Natural killer cell (primary cell): ENCODE data around the gene FAN1. TPM values are rescaled to one million over a fixed set of nuclear protein-coding genes. Genes with fewer than 3 reads are reported as not detected.

Source experiments
- ATAC-seq, 3 donors: fragments of 150-1000 bp in 2 of 3; fragments of 200-7000 bp in 1 of 3; cut with Tn5 transposase; 1 replicate in 1 of 3; 2 replicates in 2 of 3; pipeline ENCODE4 v1.10.0; 2021; ENCODE audit warnings: mild to moderate bottlenecking in 2 of 3, moderate library complexity in 2 of 3
- DNase-seq, 2 donors: peaks; one replicate each; pipeline versions ENCODE4 v3.0.0 to v3.0.0-alpha.2; 2013 to 2021; ENCODE audit warnings: mixed read lengths in 1 of 2
- H3K27ac ChIP-seq: one replicate; pipeline ENCODE4 v1.5.1; 2013; ENCODE audit warnings: mild to moderate bottlenecking, low read length
- H3K27me3 ChIP-seq: one replicate; pipeline ENCODE4 v1.6.1; 2013; ENCODE audit warnings: low read length; ENCODE audit not compliant: control insufficient read depth, insufficient read depth
- H3K36me3 ChIP-seq: one replicate; pipeline ENCODE4 v1.6.1; 2013; ENCODE audit warnings: low read length; ENCODE audit not compliant: control insufficient read depth, insufficient read depth
- H3K4me1 ChIP-seq: one replicate; pipeline ENCODE4 v1.6.1; 2013; ENCODE audit warnings: low read length; ENCODE audit not compliant: control insufficient read depth, insufficient read depth
- H3K4me3 ChIP-seq: one replicate; pipeline ENCODE4 v1.5.1; 2013; ENCODE audit warnings: low read length
- H3K9me3 ChIP-seq: one replicate; pipeline ENCODE4 v1.6.1; 2013; ENCODE audit warnings: low read length; ENCODE audit not compliant: control insufficient read depth, insufficient read depth
- H3K27ac Mint-ChIP-seq, 2 donors: one replicate each; pipeline ENCODE4 v1.8.0; 2022; ENCODE audit warnings: mild to moderate bottlenecking in 2 of 2, mixed read lengths in 2 of 2, moderate library complexity in 1 of 2
- H3K27me3 Mint-ChIP-seq, 2 donors: one replicate each; pipeline ENCODE4 v1.8.0; 2022; ENCODE audit warnings: low read depth in 2 of 2, mixed read lengths in 2 of 2
- H3K36me3 Mint-ChIP-seq: one replicate; pipeline ENCODE4 v1.8.0; 2022; ENCODE audit warnings: mixed read lengths
- H3K4me1 Mint-ChIP-seq, 2 donors: one replicate each; pipeline ENCODE4 v1.8.0; 2022; ENCODE audit warnings: mixed read lengths in 2 of 2
- H3K4me3 Mint-ChIP-seq: one replicate; pipeline ENCODE4 v1.8.0; 2022; ENCODE audit warnings: mild to moderate bottlenecking, moderate library complexity, mixed read lengths
- H3K9me3 Mint-ChIP-seq, 2 donors: one replicate each; pipeline ENCODE4 v1.8.0; 2022; ENCODE audit warnings: mixed read lengths in 2 of 2
- WGBS: methylation state at CpG from one replicate; pipeline ENCODE4 v1.1.7; 2013; ENCODE audit warnings: missing lambda C conversion rate; ENCODE audit not compliant: insufficient coverage; 5-methylcytosine and 5-hydroxymethylcytosine counted together
- intact Hi-C: fragments of 100-400 bp; cut with micrococcal nuclease; formaldehyde crosslinking; loops from one replicate; pipeline ENCODE4 v1.14.2; 2022
- total RNA-seq, 4 donors: library from RNA; stranded (reverse); fragments of 120-200 nt in 1 of 4; gene quantifications; one replicate each; pipeline versions ENCODE4 v1.2.3 to v1.2.4, GENCODE V29; 2013 to 2022
- TF ChIP-seq, protein P1 (sequence below): fragments of 200-600 bp; IDR thresholded peaks from one replicate; pipeline ENCODE4 v1.8.0; 2022; ENCODE audit warnings: antibody characterized with exemption

The FAN1 gene
- total RNA-seq, 3 donors from 2014 or later (not counting 1 experiment from before 2014, with no cell fraction given): 9.1 to 18.8 (median 15.3) TPM

DNA sequence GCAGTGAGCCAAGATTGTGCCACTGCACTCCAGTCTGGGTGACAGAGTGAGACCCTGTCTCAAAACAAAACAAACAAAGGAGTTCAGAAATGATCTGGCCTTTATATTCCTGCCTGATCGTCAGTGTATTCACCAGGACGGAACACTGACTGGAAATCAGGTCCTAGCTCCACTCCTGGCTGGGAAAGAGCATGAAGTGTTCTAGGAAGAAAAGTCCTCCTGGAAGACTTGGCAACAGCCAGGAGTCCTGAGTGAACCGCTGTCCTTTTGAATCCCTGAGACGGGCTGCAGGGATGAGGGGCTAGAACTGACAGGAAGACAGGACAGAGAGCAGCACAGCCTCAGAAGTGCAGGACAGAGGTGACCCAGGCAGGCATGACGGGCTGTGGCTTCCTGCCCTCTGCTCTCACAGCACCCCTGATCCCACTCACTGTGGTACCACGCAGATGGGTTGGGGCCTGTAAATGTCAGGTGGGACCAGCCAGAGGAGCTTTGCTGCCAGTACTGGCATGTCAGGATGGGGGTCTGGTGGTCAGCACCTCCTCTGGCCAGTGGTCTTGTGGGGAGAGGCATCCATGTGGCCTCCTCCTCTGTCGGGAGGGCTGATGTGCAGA lies 23.5 kb downstream of the FAN1 start:
- Histone ChIP-seq H3K27ac (no peak overlapping the region), H3K36me3 (peaks cover 60% of the 10 kb centered on the region), H3K9me3 (no peaks in the 10 kb centered on the region), H3K27me3 (no peaks in the 10 kb centered on the region), H3K4me1 (no peaks in the 10 kb centered on the region), H3K4me3 (no peak overlapping the region)
- Mint-ChIP-seq H3K4me3 (no peak overlapping the region), H3K36me3 (peaks cover 23% of the 10 kb centered on the region), H3K27ac (no peak overlapping the region), H3K4me1 (no peaks in the 10 kb centered on the region), H3K27me3 (no peaks in the 10 kb centered on the region), H3K9me3 (no peaks in the 10 kb centered on the region)
- no peak for ATAC-seq
- intact Hi-C loops: loop anchor here (5.0 kb wide), 1 partner anchor 480 kb away; no protein-coding TSS in a partner anchor
- no peak for DNase-seq
- TF ChIP-seq, protein P1, sequence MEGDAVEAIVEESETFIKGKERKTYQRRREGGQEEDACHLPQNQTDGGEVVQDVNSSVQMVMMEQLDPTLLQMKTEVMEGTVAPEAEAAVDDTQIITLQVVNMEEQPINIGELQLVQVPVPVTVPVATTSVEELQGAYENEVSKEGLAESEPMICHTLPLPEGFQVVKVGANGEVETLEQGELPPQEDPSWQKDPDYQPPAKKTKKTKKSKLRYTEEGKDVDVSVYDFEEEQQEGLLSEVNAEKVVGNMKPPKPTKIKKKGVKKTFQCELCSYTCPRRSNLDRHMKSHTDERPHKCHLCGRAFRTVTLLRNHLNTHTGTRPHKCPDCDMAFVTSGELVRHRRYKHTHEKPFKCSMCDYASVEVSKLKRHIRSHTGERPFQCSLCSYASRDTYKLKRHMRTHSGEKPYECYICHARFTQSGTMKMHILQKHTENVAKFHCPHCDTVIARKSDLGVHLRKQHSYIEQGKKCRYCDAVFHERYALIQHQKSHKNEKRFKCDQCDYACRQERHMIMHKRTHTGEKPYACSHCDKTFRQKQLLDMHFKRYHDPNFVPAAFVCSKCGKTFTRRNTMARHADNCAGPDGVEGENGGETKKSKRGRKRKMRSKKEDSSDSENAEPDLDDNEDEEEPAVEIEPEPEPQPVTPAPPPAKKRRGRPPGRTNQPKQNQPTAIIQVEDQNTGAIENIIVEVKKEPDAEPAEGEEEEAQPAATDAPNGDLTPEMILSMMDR: no peak
- 92% methylated on average over 7 of the region's 7 CpGs for WGBS

DNA sequence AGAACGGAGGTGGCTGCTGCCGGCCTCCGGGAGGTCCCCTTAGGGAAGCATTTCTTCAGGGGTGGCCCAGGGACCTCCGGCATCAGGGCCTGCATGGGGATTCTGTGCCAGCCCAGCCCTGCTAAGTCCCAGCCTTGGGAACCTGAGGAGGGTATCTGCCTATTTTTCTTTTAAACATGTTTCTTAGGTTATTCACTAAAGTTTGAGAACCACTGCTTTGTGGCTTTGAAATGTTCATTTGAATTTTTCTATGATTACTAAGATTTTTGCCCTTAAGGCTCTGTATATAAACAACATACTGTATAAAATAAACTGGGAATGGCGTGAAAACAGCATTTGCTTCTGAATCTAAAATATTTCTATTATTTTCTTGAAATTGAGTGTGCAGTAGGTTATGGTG lies 24.4 kb downstream of the FAN1 start:
- no peak overlapping the region for H3K4me3 Mint-ChIP-seq
- H3K4me1 Mint-ChIP-seq: peaks cover under 1 to 2% of the 10 kb centered on the region in 2 donors
- no peaks in the 10 kb centered on the region for H3K9me3 ChIP-seq
- ATAC-seq (no peak), DNase-seq (no peak)
- H3K27me3 Mint-ChIP-seq: no peaks in the 10 kb centered on the region
- intact Hi-C loops: loop anchor here (5.0 kb wide), 1 partner anchor 479 kb away; no protein-coding TSS in a partner anchor
- H3K27ac Mint-ChIP-seq: no peak overlapping the region
- no peaks in the 10 kb centered on the region for H3K4me1 ChIP-seq
- H3K9me3 Mint-ChIP-seq: no peaks in the 10 kb centered on the region
- H3K36me3 Mint-ChIP-seq: peaks cover 23% of the 10 kb centered on the region
- no peak overlapping the region for H3K4me3 ChIP-seq
- WGBS: 95% methylated on average over 5 of the region's 5 CpGs
- H3K36me3 ChIP-seq: peaks cover 53% of the 10 kb centered on the region
- TF ChIP-seq, protein P1: no peak
- no peaks in the 10 kb centered on the region for H3K27me3 ChIP-seq
- H3K27ac ChIP-seq: no peak overlapping the region

DNA sequence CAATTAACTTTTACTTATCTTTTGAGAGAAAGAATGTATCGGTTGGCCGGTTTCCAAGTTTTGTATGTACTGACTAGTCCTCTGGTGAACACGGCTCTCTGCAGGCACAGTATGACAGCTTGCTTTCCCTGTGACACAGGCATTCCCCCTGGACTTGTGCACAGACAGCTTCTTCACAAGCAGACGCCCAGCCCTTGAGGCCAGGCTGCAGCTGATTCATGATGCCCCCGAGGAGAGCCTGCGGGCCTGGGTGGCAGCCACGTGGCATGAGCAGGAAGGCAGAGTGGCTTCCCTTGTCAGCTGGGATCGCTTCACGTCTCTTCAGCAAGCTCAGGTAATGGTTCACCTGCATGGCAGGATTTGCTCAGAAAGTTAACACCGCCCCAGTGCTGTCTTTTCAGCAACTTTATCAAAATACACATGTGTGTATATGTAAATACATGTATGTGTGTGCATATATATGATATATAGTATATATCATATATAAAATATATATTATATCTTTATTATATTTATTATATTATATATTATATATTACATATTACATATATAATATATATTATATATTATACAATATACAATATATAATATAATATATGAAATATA lies 25.5 kb downstream of the FAN1 start:
- TF ChIP-seq, protein P1: no peak
- DNase-seq (no peak), ATAC-seq (no peak)
- H3K27ac Mint-ChIP-seq: no peak overlapping the region
- intact Hi-C loops: loop anchor here (5.0 kb wide), 1 partner anchor 478 kb away; no protein-coding TSS in a partner anchor
- 92% methylated on average over 10 of the region's 10 CpGs for WGBS
- Histone ChIP-seq H3K9me3 (no peaks in the 10 kb centered on the region), H3K36me3 (peaks cover 47% of the 10 kb centered on the region), H3K27me3 (no peaks in the 10 kb centered on the region), H3K4me1 (no peaks in the 10 kb centered on the region), H3K4me3 (no peak overlapping the region), H3K27ac (no peak overlapping the region)
- H3K9me3 Mint-ChIP-seq: no peaks in the 10 kb centered on the region
- H3K4me3 Mint-ChIP-seq: no peak overlapping the region
- H3K36me3 Mint-ChIP-seq: peaks cover 15% of the 10 kb centered on the region
- peaks cover 5 to 6% of the 10 kb centered on the region in 2 donors for H3K4me1 Mint-ChIP-seq
- H3K27me3 Mint-ChIP-seq: no peaks in the 10 kb centered on the region
